ENCODE measurements around the gene CLGN.
"Not testable (repeated sequence)": the region's sequence is repeated elsewhere in the genome, so short reads cannot be mapped to it uniquely, and the experiment has no call there.

CLGN gene, protein sequence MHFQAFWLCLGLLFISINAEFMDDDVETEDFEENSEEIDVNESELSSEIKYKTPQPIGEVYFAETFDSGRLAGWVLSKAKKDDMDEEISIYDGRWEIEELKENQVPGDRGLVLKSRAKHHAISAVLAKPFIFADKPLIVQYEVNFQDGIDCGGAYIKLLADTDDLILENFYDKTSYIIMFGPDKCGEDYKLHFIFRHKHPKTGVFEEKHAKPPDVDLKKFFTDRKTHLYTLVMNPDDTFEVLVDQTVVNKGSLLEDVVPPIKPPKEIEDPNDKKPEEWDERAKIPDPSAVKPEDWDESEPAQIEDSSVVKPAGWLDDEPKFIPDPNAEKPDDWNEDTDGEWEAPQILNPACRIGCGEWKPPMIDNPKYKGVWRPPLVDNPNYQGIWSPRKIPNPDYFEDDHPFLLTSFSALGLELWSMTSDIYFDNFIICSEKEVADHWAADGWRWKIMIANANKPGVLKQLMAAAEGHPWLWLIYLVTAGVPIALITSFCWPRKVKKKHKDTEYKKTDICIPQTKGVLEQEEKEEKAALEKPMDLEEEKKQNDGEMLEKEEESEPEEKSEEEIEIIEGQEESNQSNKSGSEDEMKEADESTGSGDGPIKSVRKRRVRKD

DNA sequence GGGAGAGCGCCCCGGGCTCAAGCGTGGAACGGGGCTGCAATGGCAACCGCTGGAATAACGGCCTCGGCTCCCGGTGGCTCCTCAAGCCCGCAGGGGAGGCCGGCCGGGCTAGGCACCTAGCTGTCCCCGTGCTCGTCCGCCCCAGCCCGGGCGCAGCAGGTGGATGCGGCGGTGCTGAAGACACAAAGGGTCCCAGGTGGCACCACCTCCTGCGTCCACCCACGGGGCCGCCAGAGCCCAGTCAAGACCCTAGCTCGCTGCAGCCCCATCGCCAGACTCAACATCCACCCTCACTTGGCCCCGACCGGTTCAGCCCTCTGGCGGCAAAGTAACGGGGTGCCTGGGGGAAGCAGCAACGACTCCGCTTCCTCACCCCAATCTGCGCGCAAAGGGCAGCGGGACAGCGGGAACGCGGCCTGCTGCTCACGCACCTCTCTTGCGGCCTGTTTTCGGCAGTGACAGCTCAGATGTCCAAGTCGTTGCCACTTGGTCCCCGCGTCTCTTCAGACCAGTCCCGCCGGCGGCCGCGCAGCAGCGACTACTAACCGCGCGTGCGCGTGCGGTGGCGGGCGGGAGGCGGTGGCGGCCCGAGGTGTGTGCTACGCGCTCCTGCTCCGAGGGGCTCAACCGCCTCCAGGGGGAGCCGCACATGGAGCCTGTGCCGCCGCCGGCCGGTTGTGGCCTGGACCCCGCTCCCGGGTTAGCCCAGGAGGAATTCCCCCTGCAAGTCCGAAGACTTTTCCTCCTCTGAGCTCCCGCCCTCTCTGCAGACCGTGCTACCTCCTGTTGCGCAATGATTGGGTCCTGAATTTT, at the start of gene CLGN:
Gene CLGN, minus strand, starts transcription at position 543 of the 813 bp plus-strand sequence. CDS start 14,570 bp downstream, outside the sequence.
- DNase-seq: peak; percentile 68

DNA sequence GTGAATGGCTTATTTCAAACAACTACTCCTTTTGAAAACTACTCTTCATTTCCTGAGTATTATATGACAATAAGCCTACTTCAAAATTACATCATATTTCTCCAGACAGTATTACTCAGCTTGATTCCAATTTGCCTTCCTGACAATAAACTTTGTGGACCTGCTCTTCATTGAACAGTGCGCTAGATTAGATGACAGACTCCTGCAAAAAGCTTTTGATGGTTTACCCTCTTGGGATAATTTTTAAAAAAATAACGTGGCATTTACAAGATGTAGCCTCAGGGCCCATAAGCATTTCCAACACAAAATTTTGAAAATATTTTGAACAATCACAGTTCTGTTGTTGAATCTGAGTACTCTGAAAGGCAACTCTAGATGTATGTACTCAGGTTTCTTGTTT, 44.7 kb upstream of the CLGN start:
- DNase-seq: no peak

DNA sequence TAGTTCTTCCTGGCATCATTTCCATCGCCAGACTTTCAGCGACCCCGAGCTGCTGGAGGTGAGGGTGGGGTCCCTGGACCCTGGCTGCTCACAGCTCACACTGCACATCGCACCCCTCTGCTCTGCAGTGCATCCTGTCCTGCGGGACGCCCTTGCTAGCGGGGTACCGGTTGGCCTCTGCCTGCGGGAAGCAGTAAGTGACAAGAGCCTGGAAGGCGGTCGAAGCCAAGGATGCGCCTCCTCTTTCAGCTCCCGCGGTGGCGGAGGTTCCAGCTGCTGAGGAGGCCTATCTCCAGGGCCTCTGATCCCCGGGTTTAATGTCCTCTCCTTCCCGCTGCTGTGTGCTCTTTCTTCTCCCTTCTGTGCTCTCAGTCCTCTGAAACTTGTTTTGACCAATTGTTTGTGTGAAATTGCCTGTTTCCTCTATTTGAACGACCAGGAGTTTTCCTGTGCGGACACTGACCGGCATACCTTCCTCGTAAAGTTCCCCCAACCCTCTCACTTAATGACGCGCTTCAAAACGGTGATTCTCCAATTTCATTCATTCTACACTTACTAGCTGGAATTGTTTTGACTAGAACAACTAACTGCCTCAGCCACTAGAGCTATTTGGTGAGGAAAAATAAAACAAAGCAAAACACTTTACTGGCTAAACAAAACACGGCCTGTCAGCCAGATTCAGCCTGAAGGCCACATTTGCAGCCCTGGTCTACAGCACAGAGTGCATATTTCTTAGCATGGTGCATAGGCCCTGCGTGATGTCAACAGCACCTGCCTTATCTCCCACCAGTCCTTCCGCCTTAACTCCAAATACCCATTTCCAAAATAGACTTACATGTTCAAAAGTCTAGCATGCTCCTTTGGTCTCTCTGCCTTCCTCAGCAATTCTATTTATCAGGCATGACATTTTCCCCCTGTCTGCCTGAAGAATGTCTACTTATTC, 42.6 kb upstream of the CLGN start:
- DNase-seq: no peak

DNA sequence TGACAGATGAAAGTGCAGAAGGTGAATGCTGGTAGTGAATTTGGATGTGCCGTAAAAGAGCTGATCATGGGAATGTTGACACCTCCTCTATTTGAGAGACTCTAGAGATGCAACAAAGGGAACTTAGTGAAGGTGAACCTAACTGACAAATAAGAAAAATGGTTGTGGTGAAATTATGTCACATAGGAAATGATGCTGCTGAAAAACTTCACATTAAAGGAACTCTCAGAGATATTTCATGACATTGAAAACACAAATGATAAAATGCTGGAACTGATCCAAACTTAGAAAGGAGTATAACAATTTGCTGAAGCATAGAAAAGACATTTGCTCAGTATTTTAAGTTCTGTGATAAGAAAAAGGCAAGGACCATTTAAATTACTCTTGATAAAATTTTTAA, 38.7 kb upstream of the CLGN start:
- no peak for DNase-seq

DNA sequence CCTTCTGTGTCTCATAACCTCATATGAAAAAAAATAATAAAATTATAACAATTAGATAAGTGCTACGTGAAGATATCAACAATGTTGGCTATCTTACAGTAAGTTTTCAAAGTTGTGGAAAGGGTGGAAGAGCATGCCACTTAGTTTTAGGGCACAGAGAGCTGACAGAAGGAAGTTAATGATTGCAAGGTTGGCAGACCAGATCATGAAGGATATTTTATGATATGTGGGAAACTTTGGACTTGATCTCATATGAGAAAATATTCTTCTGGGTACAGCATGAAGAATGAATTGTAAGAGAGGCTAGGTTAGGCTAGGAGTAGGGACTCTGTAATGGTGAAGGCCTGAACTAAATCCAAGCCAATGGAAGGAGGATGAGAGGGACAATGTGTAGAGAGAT, 36.2 kb upstream of the CLGN start:
- DNase-seq: no peak

DNA sequence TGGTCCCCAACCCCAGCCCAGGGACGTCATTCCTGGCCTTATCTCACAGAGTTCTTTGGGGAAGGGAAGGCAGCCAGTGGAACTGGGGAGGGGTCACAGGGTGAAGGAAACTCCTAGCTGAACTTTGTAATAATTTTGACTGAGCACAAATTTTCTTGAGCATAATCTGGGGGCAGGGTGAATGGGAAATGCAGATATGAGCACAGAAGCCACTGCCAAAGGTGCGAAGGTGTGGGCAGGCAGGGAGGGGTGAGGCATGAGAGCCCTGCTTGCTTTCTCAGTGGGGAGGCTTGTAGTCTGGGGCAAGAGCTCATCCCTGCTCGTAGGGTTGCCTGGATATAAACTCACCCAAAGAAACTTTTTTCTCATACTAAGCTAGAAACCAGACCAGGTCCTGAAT, 35.7 kb upstream of the CLGN start:
- no peak for DNase-seq

DNA sequence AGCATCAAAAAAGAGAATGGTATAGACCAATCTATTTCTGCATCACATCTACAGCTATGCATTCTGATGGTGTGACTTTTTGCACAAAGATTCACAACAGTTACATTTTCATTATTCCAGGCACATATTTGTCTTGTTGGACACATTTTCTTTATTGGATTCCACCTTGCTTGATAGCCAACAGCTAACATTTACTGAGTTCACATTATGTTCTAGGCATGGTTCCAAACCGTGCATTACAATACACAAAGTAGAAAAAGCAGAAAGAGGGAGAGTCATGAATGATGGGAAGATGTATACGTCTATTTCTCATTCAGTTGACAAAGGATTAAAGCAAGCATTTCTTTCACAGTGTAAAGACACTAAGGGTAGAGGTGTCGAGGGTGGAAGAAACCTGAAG, 22.9 kb upstream of the CLGN start:
- no peak for DNase-seq

DNA sequence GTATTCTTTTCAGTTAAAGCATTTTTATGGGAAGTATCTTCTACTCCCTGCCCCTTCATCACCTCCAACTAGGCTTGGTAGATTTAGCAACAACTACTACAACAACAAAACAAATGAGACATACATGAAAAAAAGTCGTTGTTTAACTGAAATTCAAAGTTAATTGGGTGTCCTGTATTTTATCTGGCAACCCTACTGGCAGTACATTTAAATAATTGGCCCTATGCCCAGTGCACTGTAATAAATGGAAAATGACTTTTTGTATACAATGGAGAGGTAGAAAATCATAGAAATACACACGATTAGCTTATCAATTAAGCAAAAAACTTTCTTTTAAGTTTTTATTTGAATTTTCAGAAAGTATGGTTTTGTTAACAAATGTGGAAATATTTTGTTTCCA, 21.4 kb upstream of the CLGN start:
- no peak for DNase-seq

DNA sequence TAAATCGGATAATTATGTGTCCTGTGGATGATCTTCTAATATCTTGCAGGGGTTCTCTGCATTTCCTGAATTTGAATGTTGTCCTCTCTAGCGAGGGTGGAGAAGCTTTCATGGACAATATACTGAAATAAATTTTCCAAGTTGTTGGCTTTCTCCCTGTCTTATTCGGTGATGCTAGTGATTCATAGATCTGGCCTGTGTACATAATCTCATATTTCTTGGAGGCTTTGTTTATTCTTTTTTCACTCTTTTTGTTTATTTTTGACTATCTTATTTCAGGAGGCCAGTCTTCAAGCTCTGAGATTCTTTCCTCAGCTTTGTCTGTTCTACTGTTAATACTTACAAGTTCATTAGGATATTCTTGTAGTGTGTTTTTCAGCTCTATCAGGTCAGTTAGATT, 20.7 kb upstream of the CLGN start:
- no peak for DNase-seq

DNA sequence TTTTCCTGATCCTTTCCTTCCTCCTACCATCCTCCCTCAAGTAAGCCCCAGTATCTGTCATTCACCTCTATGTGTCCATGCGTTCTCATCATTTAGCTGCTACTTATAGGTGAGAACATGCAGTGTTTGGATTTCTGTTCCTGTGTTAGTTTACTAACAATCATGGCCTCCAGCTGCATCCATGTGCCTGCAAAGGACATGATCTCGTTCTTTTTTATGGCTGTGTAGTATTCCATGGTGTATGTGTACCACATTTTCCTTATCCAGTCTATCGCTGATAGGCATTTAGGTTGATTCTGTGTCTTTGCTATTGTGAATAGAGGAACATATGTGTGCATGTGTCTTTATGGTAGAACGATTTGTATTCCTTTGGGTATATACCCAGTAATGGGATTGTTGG, 16.9 kb upstream of the CLGN start:
- DNase-seq: not testable (repeated sequence)

DNA sequence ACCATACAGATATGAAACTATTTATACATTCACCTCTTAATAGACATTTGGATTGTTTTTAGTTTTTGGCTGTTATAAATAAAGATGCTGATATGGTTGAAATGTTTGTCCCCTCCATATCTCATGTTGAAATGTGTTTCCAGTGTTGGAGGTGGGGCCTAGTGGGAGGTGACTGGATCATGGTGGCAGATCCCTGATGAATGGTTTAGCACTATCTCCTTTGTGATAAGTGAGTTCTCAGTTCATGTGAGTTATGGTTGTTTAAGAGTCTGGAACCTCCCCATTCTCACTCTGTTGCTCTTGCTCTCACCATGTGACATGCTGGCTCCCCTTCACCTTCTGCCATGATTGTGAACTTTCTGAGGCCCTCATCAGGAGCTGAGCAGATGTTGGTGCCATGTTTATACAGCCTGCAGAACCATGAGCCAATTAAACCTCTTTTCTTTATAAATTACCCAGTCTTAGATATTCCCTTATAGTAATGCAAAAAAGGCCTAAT, 12.2 kb upstream of the CLGN start:
- DNase-seq: no peak

DNA sequence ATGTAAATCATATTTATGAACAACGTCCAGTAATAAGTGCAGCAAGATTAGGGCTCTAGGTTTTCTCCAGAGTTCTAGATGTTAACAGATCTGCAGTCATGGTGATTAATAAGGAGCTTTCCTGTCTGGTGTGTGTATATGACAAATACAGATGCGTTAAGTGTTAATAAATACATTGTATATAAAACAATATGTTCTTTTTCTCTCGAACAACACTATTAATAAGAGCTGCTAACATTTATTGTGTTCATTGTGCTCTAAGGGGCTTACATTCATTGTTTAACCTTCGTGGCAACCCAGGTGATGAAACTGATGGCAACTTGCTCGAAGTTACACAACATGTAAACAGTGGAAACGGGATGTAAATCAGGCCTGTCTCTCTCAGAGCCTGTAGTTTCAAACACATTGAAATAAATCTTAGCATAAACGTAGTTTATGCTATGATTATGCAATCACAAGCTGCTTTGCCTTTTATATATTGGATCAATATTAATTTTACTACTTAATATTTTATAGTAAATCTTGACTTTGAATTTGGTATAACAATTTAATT, 547 bp upstream of the CLGN start:
- DNase-seq: no peak

DNA sequence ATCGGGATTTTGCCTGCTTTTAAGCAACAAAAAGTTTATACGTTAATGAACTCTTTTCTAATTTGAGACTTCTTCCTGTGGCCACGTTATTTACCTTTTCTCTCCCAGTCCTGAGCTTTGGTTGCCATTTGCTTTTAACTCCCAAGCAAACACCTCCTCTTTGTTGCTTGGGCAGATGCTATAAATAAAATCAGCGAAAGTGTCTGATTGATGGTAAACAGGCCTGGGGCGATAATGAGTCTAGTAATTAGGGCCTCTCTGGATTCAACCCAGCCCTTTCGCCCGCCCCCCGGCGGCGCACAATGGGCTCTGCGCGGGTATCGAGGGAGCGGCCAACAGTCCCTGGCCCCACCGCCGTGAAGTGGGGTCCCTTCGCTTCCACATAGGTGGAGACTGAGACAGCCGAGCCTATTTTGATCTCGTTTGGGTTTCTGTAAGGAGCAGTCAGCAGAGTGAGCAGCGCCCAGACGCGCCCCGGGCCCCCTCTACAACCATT, 790 bp downstream of the CLGN start:
- peak; percentile 25 for DNase-seq

DNA sequence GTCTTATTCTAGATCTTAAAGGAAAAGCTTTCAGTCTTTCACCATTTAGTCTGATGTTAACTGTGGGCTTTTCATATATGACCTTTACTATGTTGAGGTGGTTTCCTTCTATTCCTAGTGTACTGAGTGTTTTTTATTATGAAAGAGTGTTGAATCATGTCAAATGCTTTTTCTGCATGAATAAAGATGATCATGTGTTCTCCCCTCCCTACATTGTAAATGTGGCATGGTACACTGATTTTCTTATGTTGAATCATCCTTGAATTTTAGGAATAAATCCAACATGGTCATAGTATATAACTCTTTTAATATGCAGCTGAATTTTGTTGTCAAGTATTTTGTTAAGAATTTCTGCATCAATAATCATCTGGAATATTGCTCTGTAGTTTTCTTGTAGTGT, 4.3 kb downstream of the CLGN start:
- DNase-seq: no peak

DNA sequence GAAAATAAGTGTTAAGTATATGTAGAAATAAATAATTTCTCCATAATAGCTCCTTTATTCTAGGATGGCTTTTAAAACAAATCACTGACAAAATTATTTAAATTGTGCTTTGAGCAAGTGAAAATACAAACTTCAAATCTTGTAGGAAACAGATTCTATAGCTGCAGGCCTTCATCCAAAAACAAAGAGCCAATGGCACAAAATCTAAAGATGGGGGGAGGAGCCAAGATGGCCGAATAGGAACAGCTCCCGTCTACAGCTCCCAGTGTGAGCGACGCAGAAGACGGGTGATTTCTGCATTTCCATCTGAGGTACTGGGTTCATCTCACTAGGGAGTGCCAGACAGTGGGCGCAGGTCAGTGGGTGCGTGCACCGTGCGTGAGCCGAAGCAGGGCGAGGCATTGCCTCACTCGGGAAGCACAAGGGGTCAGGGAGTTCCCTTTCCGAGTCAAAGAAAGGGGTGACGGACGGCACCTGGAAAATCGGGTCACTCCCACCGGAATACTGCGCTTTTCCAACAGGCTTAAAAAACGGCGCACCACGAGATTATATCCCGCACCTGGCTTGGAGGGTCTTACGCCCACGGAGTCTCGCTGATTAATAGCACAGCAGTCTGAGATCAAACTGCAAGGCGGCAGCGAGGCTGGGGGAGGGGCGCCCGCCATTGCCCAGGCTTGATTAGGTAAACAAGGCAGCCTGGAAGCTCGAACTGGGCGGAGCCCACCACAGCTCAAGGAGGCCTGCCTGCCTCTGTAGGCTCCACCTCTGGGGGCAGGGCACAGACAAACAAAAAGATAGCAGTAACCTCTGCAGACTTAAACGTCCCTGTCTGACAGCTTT, 14.1 kb downstream of the CLGN start:
- DNase-seq: not testable (repeated sequence)

DNA sequence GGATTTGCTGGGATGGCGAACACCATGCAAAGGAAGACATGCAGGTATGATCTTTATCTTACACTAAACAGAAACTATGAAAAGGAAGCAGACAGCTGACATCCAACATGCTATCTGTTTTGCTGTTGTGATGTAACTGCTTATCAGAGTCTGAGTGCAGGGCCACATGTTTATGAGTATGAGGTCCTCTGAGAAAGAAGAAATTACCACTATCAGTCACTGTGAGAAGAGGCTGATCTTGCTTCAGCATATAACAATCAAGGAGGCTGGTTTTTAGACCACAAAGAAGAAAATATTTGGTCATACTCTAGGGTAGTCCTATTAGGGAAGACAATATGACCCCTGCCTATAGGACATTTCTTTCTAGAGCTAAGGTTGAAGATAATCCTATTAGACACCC, 18.5 kb downstream of the CLGN start:
- DNase-seq: no peak

DNA sequence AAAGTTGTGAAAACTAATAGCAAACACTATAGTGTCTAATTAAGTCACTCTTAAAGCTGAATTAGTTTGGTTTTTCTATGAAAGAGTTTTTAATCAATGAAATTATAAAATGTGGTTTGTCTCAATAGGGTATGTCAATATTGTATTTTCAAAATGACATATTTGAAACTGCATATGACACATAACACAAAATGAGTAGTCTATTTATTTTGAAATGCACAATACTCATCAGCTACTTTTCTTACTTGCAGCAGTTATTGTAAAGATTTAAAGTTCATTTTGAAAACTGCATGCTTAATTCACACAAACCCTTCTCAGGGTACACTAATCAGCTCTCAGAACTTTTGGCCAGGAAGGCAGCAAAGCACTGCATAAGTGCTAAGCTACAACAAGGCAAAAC, 21.2 kb downstream of the CLGN start:
- no peak for DNase-seq

DNA sequence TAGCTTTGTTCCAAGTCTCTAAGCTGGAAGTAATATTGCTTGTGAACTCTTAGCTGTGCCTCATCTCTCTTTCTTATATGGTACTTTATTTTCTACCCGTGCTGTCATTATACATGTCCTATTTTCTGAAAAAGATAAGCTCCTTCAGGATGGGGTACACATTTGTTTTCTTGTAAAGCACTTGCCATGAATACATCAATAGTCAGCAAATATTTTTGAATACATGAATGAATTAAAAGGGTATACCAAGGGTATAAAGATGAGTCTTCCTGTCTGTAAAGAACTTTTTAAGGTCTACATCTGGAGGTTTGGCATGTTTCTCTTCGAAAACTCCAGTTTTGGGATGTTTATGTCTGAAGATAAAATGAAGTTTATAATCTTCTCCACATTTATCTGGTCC, 27.3 kb downstream of the CLGN start:
- DNase-seq: no peak

DNA sequence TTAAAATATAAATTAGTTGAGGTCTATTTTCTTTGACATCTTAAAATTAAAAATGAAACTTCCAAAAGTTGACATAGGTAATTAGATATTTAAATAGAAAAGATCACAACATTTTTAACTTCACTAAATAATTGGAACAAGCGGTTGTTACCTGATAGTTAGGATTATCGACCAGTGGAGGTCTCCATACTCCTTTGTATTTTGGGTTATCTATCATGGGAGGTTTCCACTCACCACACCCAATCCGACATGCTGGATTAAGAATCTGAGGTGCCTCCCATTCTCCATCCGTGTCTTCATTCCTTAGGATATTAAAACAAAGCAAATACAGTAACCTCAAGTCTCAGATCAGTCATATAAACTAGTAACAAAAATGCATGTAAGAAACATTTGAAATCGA, 31.8 kb downstream of the CLGN start:
- no peak for DNase-seq

DNA sequence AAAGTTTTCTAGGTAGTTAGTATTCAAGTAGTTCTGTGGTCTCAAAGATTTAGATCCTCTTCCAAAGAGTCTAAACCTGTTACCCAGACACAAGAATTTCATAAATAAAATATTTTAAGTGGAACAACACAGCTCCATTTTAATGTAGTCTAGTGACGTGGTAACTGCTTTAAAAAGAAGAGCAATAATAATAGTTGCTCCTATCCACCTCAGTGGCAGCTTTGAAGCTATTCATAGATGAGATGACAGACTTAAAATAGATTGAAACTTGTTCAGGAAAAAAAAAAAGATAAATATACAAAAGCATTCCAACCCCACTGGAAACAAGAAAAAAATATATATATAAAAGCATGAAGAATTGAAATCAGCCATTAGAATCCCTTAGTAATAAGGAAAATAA, 39.4 kb downstream of the CLGN start:
- no peak for DNase-seq

DNA sequence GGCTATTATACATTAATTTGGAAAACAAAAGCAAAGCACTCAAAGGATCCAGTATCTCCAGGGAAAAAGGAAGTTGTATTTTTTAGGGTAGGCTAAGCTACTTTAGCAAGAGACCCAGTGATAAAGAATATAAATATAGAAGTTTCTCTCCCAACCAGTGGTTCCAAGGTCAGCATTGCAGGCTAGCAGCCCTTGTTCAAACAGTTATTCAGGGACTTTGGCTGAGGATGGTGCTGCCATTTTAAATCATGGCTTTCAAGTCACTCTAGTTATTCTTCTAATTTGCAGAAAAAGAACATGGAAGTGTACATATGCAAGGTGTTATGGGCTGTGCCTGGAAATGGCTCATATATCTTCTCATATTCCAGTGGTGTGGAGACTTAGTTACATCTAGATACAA, 44.7 kb downstream of the CLGN start:
- DNase-seq: no peak

Data from KG1 (cell line).